ENCODE measurements around the gene AACS.

The AACS gene

DNA sequence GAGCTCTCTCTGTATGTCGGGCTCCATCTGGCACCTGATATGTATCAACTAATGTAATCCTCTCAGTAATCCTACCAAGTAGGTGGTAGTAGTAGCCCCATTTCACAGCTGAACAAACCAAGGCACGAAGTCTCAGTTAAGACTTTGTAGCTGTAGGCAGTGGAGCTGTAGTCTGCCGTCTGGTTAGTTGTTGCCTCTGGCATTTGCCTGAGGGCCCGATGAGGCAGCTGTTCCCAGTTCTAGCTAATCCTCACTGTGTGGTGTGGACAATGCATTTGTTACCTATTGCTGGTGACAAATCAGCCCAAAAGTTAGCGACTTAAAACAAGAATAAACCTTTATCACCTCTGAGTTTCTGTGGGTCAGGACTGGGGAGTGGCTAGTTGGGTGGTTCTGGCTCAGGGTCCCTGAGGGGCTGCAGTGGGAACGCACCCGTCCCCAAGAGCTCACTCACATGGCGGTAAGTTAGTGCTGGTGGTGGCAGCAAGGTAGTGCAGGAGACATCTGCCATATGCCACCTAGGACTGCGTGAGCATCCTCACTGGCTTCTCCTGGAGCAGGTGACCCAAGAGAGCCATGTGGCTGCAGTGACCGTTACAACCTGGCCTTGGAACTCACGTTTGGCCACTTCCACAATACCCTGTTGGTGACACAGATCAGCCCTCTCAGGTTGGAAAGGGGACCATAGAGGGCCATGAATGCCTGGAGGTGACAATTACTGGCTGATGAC, 5.6 kb downstream of the AACS start:
- Histone ChIP-seq H3K4me3 (ENCODE audit: low read depth, low read length) (no peak overlapping the region), H3K4me1 (ENCODE audit: control insufficient read depth, insufficient read depth, low read length) (0 out of 2 replicates have a peak, but pooled peaks cover 2% of the 10 kb centered on the region), H3K27ac (ENCODE audit: extremely low read depth, low read depth, low read length) (no peak overlapping the region), H3K36me3 (ENCODE audit: control insufficient read depth in 2 of 2, insufficient read depth in 1 of 2, low read length in 2 of 2) (peaks cover 0 to 27% of the 10 kb centered on the region in 2 experiments; a peak in 2 of 3 replicates), H3K9me3 (ENCODE audit: control insufficient read depth, insufficient read depth, low read depth, low read length) (no peaks in the 10 kb centered on the region)
- CTCF ChIA-PET = interaction anchor here (0.6 to 1.4 kb wide), 4 partner anchors 28 to 130 kb away, joined by 3 to 6 read pairs (median 3); no protein-coding TSS in a partner anchor
- POLR2A ChIA-PET = no interaction called here
- TF ChIP-seq, protein P1, sequence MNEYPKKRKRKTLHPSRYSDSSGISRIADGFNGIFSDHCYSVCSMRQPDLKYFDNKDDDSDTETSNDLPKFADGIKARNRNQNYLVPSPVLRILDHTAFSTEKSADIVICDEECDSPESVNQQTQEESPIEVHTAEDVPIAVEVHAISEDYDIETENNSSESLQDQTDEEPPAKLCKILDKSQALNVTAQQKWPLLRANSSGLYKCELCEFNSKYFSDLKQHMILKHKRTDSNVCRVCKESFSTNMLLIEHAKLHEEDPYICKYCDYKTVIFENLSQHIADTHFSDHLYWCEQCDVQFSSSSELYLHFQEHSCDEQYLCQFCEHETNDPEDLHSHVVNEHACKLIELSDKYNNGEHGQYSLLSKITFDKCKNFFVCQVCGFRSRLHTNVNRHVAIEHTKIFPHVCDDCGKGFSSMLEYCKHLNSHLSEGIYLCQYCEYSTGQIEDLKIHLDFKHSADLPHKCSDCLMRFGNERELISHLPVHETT (tag by site-specific recombination; IDR thresholded peaks at IDR 0.05) = no peak
- TF ChIP-seq, protein P2, sequence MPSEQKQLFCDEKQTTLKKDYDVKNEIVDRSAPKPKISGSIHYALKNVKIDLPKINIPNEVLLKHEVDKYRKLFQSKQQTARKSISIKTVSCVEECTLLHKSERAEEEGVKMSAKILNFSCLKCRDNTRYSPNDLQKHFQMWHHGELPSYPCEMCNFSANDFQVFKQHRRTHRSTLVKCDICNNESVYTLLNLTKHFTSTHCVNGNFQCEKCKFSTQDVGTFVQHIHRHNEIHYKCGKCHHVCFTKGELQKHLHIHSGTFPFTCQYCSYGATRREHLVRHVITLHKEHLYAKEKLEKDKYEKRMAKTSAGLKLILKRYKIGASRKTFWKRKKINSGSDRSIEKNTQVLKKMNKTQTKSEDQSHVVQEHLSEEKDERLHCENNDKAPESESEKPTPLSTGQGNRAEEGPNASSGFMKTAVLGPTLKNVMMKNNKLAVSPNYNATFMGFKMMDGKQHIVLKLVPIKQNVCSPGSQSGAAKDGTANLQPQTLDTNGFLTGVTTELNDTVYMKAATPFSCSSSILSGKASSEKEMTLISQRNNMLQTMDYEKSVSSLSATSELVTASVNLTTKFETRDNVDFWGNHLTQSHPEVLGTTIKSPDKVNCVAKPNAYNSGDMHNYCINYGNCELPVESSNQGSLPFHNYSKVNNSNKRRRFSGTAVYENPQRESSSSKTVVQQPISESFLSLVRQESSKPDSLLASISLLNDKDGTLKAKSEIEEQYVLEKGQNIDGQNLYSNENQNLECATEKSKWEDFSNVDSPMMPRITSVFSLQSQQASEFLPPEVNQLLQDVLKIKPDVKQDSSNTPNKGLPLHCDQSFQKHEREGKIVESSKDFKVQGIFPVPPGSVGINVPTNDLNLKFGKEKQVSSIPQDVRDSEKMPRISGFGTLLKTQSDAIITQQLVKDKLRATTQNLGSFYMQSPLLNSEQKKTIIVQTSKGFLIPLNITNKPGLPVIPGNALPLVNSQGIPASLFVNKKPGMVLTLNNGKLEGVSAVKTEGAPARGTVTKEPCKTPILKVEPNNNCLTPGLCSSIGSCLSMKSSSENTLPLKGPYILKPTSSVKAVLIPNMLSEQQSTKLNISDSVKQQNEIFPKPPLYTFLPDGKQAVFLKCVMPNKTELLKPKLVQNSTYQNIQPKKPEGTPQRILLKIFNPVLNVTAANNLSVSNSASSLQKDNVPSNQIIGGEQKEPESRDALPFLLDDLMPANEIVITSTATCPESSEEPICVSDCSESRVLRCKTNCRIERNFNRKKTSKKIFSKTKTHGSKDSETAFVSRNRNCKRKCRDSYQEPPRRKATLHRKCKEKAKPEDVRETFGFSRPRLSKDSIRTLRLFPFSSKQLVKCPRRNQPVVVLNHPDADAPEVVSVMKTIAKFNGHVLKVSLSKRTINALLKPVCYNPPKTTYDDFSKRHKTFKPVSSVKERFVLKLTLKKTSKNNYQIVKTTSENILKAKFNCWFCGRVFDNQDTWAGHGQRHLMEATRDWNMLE (tag by site-specific recombination; conservative IDR thresholded peaks at IDR 0.05; ENCODE audit: low read depth) = no peak
- TF ChIP-seq, protein P3, sequence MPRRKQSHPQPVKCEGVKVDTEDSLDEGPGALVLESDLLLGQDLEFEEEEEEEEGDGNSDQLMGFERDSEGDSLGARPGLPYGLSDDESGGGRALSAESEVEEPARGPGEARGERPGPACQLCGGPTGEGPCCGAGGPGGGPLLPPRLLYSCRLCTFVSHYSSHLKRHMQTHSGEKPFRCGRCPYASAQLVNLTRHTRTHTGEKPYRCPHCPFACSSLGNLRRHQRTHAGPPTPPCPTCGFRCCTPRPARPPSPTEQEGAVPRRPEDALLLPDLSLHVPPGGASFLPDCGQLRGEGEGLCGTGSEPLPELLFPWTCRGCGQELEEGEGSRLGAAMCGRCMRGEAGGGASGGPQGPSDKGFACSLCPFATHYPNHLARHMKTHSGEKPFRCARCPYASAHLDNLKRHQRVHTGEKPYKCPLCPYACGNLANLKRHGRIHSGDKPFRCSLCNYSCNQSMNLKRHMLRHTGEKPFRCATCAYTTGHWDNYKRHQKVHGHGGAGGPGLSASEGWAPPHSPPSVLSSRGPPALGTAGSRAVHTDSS (tag by site-specific recombination; IDR thresholded peaks at IDR 0.05) = no peak
- TF ChIP-seq ZNF560 (tag by site-specific recombination; IDR thresholded peaks at IDR 0.05; ENCODE audit: borderline replicate concordance) (no peak), GLIS2 (tag by site-specific recombination; IDR thresholded peaks at IDR 0.05) (no peak), ZNF37A (tag by site-specific recombination; IDR thresholded peaks at IDR 0.05) (no peak), ZNF585B (tag by site-specific recombination; IDR thresholded peaks at IDR 0.05) (no peak), ZNF600 (tag by site-specific recombination; IDR thresholded peaks at IDR 0.05) (no peak), HOXA7 (CRISPR knock-in tag; IDR thresholded peaks at IDR 0.05; ENCODE audit: borderline replicate concordance) (no peak), ZNF175 (tag by site-specific recombination; IDR thresholded peaks at IDR 0.05) (no peak)
- TF ChIP-seq, protein P4, sequence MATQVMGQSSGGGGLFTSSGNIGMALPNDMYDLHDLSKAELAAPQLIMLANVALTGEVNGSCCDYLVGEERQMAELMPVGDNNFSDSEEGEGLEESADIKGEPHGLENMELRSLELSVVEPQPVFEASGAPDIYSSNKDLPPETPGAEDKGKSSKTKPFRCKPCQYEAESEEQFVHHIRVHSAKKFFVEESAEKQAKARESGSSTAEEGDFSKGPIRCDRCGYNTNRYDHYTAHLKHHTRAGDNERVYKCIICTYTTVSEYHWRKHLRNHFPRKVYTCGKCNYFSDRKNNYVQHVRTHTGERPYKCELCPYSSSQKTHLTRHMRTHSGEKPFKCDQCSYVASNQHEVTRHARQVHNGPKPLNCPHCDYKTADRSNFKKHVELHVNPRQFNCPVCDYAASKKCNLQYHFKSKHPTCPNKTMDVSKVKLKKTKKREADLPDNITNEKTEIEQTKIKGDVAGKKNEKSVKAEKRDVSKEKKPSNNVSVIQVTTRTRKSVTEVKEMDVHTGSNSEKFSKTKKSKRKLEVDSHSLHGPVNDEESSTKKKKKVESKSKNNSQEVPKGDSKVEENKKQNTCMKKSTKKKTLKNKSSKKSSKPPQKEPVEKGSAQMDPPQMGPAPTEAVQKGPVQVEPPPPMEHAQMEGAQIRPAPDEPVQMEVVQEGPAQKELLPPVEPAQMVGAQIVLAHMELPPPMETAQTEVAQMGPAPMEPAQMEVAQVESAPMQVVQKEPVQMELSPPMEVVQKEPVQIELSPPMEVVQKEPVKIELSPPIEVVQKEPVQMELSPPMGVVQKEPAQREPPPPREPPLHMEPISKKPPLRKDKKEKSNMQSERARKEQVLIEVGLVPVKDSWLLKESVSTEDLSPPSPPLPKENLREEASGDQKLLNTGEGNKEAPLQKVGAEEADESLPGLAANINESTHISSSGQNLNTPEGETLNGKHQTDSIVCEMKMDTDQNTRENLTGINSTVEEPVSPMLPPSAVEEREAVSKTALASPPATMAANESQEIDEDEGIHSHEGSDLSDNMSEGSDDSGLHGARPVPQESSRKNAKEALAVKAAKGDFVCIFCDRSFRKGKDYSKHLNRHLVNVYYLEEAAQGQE (tag by site-specific recombination; IDR thresholded peaks at IDR 0.05) = no peak
- TF ChIP-seq, protein P5, sequence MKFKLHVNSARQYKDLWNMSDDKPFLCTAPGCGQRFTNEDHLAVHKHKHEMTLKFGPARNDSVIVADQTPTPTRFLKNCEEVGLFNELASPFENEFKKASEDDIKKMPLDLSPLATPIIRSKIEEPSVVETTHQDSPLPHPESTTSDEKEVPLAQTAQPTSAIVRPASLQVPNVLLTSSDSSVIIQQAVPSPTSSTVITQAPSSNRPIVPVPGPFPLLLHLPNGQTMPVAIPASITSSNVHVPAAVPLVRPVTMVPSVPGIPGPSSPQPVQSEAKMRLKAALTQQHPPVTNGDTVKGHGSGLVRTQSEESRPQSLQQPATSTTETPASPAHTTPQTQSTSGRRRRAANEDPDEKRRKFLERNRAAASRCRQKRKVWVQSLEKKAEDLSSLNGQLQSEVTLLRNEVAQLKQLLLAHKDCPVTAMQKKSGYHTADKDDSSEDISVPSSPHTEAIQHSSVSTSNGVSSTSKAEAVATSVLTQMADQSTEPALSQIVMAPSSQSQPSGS (tag by site-specific recombination; IDR thresholded peaks at IDR 0.05; ENCODE audit: low read depth) = no peak
